Measurements from ENCODE around the gene NAT8L.

NAT8L gene

GRCh38 chr4:2096073-2096609, 37.0 kb downstream of the NAT8L start:
- no peak for DNase-seq

DNA sequence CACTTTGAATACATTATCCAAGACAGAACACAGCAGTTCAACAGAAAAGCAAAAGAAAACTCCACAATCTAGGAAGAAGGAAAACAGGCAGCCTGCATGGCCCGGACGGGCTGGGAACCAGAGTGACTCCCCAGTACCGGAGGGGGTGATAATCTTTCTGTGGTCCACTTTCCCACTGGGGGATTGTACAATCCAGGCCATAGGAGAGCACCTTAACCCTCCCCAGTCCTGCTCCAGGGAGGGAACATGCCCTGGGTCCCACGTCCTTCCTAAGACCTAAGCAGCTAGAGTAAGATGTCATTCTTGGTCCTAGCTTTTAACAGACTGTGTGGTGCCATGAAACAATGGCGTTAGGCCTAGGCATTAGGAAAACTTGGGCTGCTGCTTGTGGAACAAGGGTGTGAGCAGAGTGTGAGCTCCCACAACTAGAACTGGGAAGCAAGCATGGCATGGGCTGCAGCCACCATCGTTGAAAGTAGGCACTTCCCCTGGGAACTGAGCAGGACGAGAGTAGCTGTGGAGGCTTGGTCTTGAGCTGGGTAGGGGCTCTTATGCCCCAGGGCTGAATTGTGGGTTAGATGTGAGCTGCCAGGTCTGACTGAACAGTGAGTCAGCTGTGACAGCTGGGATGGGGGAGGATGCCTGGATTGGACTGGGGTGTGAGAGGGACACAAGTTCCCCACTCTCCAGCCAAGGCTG, 42.4 kb downstream of the NAT8L start:
- no peak for DNase-seq

DNA sequence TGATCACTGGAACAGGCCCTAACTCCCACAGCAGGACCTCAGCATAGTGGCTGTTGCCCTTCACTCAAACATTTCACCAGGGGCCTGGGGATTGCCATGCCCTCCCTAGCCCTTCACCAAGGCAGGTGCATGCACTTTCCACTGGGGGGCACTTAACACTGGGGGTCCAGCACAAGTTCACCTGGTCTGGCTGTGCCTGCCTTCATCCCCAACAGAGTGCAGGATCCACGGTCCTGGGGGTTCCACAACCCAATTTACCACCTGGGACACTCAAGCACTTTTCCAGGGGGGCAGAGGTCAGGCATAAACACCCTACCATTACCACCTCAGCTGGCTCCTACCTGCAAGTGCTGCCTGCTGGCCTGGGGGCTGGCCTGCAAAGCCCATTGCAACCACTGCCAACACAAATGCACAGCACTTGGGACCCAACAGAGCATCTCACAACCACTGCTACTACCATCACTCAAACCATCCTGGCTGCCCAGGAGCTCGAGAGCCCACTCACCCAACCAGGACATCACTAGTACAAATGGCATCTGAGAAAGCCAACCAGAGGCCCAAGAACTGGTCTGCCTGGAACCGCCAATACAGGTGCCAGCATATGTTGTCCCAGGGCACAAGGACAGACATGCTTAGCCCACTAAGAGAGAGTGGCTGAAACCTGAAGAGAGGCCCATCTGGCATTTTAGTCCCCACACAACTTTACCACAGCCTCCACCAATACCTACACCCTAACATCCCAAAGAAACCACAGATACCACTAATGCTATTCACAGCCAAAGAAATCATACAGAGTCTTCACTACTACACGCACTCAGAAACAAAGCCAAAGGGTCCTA, 43.1 kb downstream of the NAT8L start:
- DNase-seq = no peak

DNA sequence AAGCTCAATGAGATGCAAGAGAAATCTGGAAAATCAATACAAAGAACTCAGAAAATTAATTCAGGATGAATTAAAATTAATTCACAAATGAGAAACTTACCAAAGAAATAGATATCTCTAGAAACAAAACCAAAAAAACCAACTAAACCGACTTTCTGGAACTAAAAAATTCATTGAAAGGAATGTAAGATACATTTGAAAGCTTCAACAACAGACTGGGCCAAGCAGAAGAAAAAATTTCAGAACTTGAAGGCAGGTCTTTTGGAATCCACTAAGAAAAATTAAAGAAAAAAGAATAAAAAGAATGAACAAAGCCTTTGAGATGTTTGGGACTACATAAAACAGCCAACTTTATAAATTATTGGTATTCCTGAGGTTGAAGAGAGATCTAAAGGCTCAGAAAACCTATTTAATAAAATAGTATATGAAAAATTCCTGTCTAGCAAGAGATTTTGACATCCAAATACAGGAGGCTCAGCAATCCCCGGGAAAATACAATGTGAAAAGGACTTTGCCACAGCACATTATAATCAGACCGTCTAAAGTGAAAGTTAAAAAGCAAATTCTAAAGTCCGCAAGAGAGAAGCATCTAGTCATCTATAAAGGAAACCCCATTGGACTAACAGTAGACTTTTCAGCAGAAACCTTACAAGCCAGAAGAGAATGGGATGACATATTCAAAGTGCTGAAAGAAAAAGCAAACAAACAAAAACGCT, 44.2 kb downstream of the NAT8L start:
- DNase-seq = no peak

- DNase-seq = no peak
These were observed 44.9 kb downstream of the NAT8L start for GRCh38 chr4:2103843-2104547.

DNA sequence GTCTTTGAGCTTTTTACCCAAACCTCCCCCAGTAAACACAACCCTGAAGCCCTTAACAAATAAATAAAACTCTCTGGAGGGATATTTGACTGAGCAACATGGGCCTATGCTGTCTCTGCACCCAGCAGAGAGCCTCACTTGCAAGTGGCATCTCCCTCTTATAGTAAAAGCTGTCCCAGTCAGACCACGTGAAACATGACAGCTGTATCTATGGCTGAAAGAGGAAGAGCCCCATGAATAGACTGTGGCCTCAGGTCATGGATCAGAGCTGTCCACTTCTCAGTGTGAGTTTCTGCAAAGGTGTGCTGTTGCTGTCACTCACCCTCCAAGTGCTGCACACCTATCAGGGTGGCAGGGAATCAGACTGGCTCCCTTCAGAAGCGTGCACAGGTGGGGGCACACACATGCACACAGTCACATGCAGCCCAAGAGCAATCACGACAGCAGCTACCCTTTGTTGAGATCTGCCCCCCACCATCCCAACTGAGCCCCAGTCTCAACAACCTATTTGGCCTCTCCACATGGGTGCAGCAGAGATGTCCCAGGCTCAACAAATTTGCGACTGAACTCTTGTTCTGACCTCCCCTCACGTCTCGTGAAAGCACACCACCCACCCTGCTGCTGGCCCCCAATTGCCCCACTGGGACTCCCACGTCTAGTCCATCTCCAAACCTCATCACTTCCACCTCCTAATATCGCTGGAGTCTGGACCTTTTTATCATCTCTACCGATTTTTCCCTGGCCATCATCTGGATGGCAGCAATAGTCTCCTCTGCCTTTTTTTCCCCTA, 45.6 kb downstream of the NAT8L start:
- DNase-seq = no peak

GRCh38 chr4:2105559-2105958, 46.4 kb downstream of the NAT8L start:
- DNase-seq = no peak

- DNase-seq = no peak
These were observed 57.7 kb downstream of the NAT8L start for GRCh38 chr4:2116687-2117400.

Data from T-helper 9 cell (primary cell).